GM21367 (cell line): ENCODE data around the gene HOXA3.

Experiments used
- ATAC-seq: cut with Tn5 transposase; IDR thresholded peaks from one replicate; pipeline ENCODE4 v1.9.1; 2021; ENCODE audit not compliant: unreplicated experiment

HOXA3 gene

GRCh38 chr7:27106181-27106900, 46.0 kb downstream of the HOXA3 start:
- ATAC-seq = no peak

- no peak for ATAC-seq
These were observed 46.9 kb downstream of the HOXA3 start for GRCh38 chr7:27105301-27106031.

DNA sequence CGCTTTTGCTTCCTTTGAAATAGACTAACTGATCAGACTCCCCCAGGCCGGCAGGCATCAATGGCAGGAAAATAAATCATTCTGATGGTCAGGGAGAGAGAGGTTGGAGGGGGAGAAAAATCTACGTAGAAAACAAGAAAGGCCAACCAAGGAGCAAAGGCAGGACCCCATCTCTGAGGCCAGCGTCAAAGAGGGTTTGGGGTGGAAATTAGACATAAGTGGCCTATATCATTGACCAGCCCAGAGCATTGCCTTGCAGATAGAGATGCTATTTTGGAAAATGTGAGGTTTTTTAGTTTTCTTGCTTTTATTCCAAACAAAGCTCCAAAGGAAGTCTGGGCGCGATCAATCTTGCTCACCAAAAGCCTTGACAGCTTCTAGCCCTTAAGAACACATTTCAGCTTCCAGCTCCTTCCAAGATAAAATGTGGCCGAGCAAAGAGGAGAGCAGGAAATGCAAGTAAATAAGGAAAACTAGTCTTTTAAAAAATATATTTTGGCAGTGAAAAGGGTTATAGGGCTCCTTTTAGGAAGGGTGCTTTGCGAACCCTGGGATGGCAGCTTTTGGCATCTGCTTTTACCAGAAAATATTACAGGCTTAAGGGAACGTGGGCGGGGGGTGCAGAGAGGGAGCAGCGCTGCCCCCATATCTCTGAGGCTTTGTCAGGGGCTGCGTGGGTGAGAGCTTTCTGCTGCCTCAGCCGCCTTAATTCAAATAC, 47.9 kb downstream of the HOXA3 start:
- ATAC-seq = no peak

- no peak for ATAC-seq
These were observed 48.7 kb downstream of the HOXA3 start for GRCh38 chr7:27103489-27104226.

- ATAC-seq = no peak
These were observed 49.6 kb downstream of the HOXA3 start, which contains the start of gene HOXA2 for GRCh38 chr7:27102581-27103442. TSS of gene HOXA2 (minus strand) at chr7:27102683. CDS start at chr7:27102500, 183 bp downstream.

DNA sequence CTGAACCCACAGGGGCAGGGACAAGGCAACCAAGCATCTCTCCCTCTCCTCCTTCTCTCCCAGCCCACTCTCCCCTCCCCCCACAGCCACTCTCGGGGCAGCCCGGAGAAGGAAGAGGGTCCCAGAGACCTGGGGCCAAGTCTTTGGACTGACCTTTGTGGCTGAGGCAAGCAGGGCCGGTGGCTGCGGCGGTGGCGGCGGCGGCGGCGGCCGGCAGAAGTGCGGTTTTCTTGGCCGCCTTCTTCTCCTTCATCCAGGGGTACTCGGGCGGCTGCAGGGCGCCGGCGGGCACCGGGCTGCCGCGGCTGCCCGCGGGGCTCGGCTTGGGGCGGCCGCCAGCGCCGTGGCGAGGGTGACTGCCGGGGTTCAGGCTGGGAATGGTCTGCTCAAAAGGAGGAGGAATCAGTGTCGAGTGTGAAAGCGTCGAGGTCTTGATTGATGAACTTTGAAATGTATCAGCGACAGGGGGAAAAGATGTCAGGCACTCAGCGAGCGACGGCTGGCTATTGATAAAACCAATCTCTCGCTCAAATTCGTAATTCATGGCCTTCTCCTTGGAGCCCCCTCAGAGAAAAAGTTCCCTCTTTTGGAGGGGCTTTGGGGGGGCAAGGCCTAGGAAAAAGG, 50.3 kb downstream of the HOXA3 start:
- ATAC-seq = no peak

- ATAC-seq = no peak
These were observed 51.0 kb downstream of the HOXA3 start for GRCh38 chr7:27101171-27101956.

- ATAC-seq = no peak
These were observed 51.7 kb downstream of the HOXA3 start for GRCh38 chr7:27100694-27101170.

DNA sequence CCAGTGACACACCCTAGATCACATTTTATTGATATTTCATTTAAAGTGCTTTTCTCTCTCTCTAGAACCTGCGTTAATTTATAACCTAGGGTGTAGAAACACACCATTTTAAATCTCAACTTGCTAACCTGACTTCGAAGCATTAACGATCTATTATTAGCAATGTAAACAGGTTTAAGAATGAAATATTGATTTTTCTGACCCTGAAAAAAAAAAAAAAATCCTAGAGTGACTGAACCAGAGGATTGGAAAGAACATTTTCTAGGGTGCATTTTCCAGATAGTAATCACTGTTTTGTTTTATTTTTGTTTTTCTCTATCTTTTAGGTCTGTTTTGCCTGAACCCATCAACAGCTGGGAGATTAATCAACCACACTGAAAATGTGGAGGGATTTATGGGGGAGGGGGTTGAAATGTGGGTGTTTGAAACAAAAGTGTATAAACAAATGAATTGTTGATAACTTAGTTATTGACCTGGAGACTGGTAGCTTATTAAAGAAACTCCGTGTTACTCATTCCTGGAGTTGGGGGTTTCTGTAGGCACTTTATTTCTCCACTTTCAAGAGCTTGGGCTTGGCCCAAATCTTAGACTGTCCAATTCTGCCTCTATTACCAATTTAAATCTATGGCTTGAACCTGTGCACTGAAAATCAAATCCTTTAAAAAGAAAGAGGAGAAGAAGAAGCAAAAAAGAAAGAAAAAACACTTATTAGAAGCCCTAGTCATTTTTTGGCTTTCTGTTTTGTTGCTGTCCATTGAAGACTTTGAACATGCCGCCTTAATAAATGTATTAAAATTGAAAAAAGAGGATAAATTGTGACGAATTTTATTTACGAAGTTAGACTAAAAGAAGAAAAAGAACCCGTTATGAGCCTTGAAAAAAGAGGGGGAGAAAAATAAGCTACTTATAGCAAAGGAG, 52.7 kb downstream of the HOXA3 start:
- ATAC-seq = no peak

DNA sequence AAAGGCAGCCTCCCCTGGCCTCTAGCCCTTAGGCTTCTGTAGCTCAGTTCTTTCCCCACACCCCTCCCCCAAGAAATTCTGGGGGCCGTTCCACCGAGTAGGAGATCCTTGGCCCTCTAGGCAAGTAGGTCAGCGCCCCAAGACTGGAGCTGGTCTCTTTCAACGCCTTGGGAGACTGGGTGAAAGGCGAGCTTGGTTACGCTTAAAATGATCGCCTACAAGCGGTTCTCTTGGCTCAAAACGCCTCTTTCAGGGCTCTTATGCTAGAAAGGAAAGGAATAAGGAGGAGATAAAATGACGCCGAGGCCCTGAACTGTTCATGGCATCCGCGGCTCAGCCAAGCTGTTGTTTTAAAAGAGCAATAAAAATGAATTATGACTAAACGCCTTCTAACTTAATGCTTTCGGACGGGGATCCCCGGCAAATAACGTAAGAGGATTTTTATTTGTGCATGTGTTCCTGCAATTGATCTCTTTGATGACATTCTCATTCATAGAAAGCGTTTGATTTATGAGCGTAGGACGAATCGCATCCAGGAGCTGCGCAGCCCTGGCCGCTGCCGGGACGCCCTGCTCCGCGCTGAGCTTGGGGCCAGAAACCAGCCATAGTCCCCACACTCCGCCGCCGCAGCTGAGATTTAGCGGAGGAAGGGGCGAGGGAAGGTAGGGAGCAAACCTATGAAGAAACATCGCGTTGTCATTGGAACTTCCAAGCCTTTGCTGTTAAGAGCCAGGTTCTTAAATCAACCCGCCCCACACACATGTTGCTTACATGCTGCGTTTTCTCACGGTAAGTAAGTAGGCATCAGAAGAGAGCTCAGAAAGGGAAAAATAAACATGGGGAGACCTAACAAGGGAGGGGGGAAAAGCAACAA, 53.6 kb downstream of the HOXA3 start:
- ATAC-seq = no peak

GRCh38 chr7:27097686-27098577, 54.5 kb downstream of the HOXA3 start:
- ATAC-seq = no peak

GRCh38 chr7:27096768-27097514, 55.4 kb downstream of the HOXA3 start:
- no peak for ATAC-seq

GRCh38 chr7:27095897-27096767, 56.3 kb downstream of the HOXA3 start, which contains the start of gene HOXA1:
TSS of gene HOXA1 (minus strand) at chr7:27096000. CDS start at chr7:27095912, 88 bp downstream.
- peak; percentile 81 for ATAC-seq
